Coronary artery (tissue), 2 donors: ENCODE measurements around the gene MEAK7.

Experiments used
- DNase-seq: peaks from one replicate; pipeline ENCODE4 v3.0.0-alpha.2; 2017; ENCODE audit warnings: low spot score
- H3K27ac ChIP-seq, 2 donors: fragments of 200-600 bp; sonication (generic); one replicate each; pipeline ENCODE4 v1.5.1; 2016 to 2019
- H3K4me3 ChIP-seq: fragments of 200-600 bp; sonication (generic); 2 replicates; pipeline ENCODE4 v1.5.1; 2016; ENCODE audit warnings: mild to moderate bottlenecking, moderate library complexity
- CTCF ChIP-seq: fragments of 200-600 bp; sonication (generic); IDR thresholded peaks from one replicate; pipeline ENCODE4 v1.5.1; 2019; ENCODE audit warnings: antibody characterized with exemption

Gene MEAK7

GRCh38 chr16:84498859-84499620 lies 5.4 kb downstream of the MEAK7 start:
- no peak overlapping the region for H3K27ac ChIP-seq
- DNase-seq: no peak
- no peak overlapping the region for H3K4me3 ChIP-seq
- TF ChIP-seq CTCF: no peak

- TF ChIP-seq CTCF: no peak
- DNase-seq: peak; percentile 22
- H3K27ac ChIP-seq: no peak overlapping the region
Measured at GRCh38 chr16:84498223-84498610, 6.2 kb downstream of the MEAK7 start.

GRCh38 chr16:84497418-84498222 lies 6.8 kb downstream of the MEAK7 start:
- TF ChIP-seq CTCF: no peak
- peak; percentile 49 for DNase-seq
- no peak overlapping the region for H3K27ac ChIP-seq

More at GRCh38 chr16:84498223-84498610, 6.2 kb downstream of the MEAK7 start:
- H3K4me3 ChIP-seq: no peak overlapping the region

GRCh38 chr16:84496991-84497390 lies 7.5 kb downstream of the MEAK7 start:
- TF ChIP-seq CTCF: no peak
- H3K27ac ChIP-seq: no peak overlapping the region
- no peak for DNase-seq
- no peak overlapping the region for H3K4me3 ChIP-seq

More at GRCh38 chr16:84497418-84498222, 6.8 kb downstream of the MEAK7 start:
- H3K4me3 ChIP-seq: no peak overlapping the region

GRCh38 chr16:84495506-84495905 lies 9.0 kb downstream of the MEAK7 start:
- Histone ChIP-seq H3K27ac (no peak overlapping the region), H3K4me3 (no peak overlapping the region)
- peak; percentile 24 for DNase-seq
- TF ChIP-seq CTCF: no peak

GRCh38 chr16:84489131-84489530 lies 15.3 kb downstream of the MEAK7 start:
- no peak for TF ChIP-seq CTCF
- no peak overlapping the region for H3K4me3 ChIP-seq
- H3K27ac ChIP-seq: no peak overlapping the region
- peak; percentile 59 for DNase-seq
